Measurements from ENCODE around the gene SDC1.

SDC1 gene

GRCh38 chr2:20173496-20174402 is 51.2 kb downstream of the SDC1 start:
- no peaks in the 10 kb centered on the region for H3K4me1 ChIP-seq (ENCODE audit: insufficient read depth, low read length)
- H2AFZ ChIP-seq (ENCODE audit: low read depth, low read length), result no peak overlapping the region
- H3K4me3 ChIP-seq (ENCODE audit: low read depth in 1 of 2, low read length in 2 of 2), result no peak overlapping the region
- no peak overlapping the region for H3K27ac ChIP-seq (ENCODE audit: low read length)
- H3K27me3 ChIP-seq (ENCODE audit: insufficient read depth, low read length, poor library complexity), result peaks cover 4% of the 10 kb centered on the region
- no peaks in the 10 kb centered on the region for H3K9me3 ChIP-seq (ENCODE audit: insufficient read depth, low read length, severe bottlenecking)
- ATAC-seq (ENCODE audit: insufficient read depth, low read depth) (no peak), DNase-seq (no peak)
- TF ChIP-seq EZH2 (IDR thresholded peaks at IDR 0.05; ENCODE audit: borderline replicate concordance, low read depth, low read length, severe bottlenecking) (no peak), CTCF (IDR thresholded peaks at IDR 0.05; ENCODE audit: borderline replicate concordance, extremely low read depth, low read length, poor library complexity, severe bottlenecking) (no peak)
- H3K4me2 ChIP-seq (ENCODE audit: insufficient read depth, low read length), result no peak overlapping the region
- H3K9ac ChIP-seq (ENCODE audit: low read depth, low read length), result no peak overlapping the region
- H3K36me3 ChIP-seq (ENCODE audit: insufficient read depth, low read length), result no peaks in the 10 kb centered on the region
- no peaks in the 10 kb centered on the region; the same call in 1 of the 2 replicates for H4K20me1 ChIP-seq (ENCODE audit: insufficient read depth, low read length)
- no peaks in the 10 kb centered on the region for H3K79me2 ChIP-seq (ENCODE audit: insufficient read depth, low read length)

- no peaks in the 10 kb centered on the region for H3K79me2 ChIP-seq (ENCODE audit: insufficient read depth, low read length)
- TF ChIP-seq EZH2 (IDR thresholded peaks at IDR 0.05; ENCODE audit: borderline replicate concordance, low read depth, low read length, severe bottlenecking) (no peak), CTCF (IDR thresholded peaks at IDR 0.05; ENCODE audit: borderline replicate concordance, extremely low read depth, low read length, poor library complexity, severe bottlenecking) (no peak)
- no peak overlapping the region for H3K9ac ChIP-seq (ENCODE audit: low read depth, low read length)
- H3K27me3 ChIP-seq (ENCODE audit: insufficient read depth, low read length, poor library complexity), result peaks cover 4% of the 10 kb centered on the region
- H3K27ac ChIP-seq (ENCODE audit: low read length), result no peak overlapping the region
- H3K4me1 ChIP-seq (ENCODE audit: insufficient read depth, low read length), result no peaks in the 10 kb centered on the region
- H2AFZ ChIP-seq (ENCODE audit: low read depth, low read length), result no peak overlapping the region
- H3K4me2 ChIP-seq (ENCODE audit: insufficient read depth, low read length), result no peak overlapping the region
- H3K4me3 ChIP-seq (ENCODE audit: low read depth in 1 of 2, low read length in 2 of 2), result no peak overlapping the region
- H3K36me3 ChIP-seq (ENCODE audit: insufficient read depth, low read length), result no peaks in the 10 kb centered on the region
- ATAC-seq (ENCODE audit: insufficient read depth, low read depth) (no peak), DNase-seq (no peak)
- no peaks in the 10 kb centered on the region; the same call in 1 of the 2 replicates for H4K20me1 ChIP-seq (ENCODE audit: insufficient read depth, low read length)
- no peaks in the 10 kb centered on the region for H3K9me3 ChIP-seq (ENCODE audit: insufficient read depth, low read length, severe bottlenecking)
Observed at GRCh38 chr2:20173064-20173463, 51.9 kb downstream of the SDC1 start.

- no peak for ATAC-seq (ENCODE audit: insufficient read depth, low read depth)
- DNase-seq, result no peak
- H3K27me3 ChIP-seq (ENCODE audit: insufficient read depth, low read length, poor library complexity), result peaks cover under 1% of the 10 kb centered on the region
- no peaks in the 10 kb centered on the region; the same call in 1 of the 2 replicates for H4K20me1 ChIP-seq (ENCODE audit: insufficient read depth, low read length)
- H3K27ac ChIP-seq (ENCODE audit: low read length), result no peak overlapping the region
- H3K4me1 ChIP-seq (ENCODE audit: insufficient read depth, low read length), result no peaks in the 10 kb centered on the region
- no peaks in the 10 kb centered on the region for H3K79me2 ChIP-seq (ENCODE audit: insufficient read depth, low read length)
- no peak overlapping the region for H2AFZ ChIP-seq (ENCODE audit: low read depth, low read length)
- no peak overlapping the region for H3K4me3 ChIP-seq (ENCODE audit: low read depth in 1 of 2, low read length in 2 of 2)
- H3K4me2 ChIP-seq (ENCODE audit: insufficient read depth, low read length), result no peak overlapping the region
- H3K9ac ChIP-seq (ENCODE audit: low read depth, low read length), result no peak overlapping the region
- H3K9me3 ChIP-seq (ENCODE audit: insufficient read depth, low read length, severe bottlenecking), result no peaks in the 10 kb centered on the region
- TF ChIP-seq CTCF (IDR thresholded peaks at IDR 0.05; ENCODE audit: borderline replicate concordance, extremely low read depth, low read length, poor library complexity, severe bottlenecking), result no peak
- no peaks in the 10 kb centered on the region for H3K36me3 ChIP-seq (ENCODE audit: insufficient read depth, low read length)
Observed at GRCh38 chr2:20172273-20173055, 52.5 kb downstream of the SDC1 start.
